ENCODE measurements around the gene SYT13. TPM values are rescaled to one million over a fixed set of nuclear protein-coding genes. Genes with fewer than 3 reads are reported as not detected.

The SYT13 gene
- total and polyA plus RNA-seq, 2 experiments from 2014 or later, result 1.7 to 11.5 TPM

DNA sequence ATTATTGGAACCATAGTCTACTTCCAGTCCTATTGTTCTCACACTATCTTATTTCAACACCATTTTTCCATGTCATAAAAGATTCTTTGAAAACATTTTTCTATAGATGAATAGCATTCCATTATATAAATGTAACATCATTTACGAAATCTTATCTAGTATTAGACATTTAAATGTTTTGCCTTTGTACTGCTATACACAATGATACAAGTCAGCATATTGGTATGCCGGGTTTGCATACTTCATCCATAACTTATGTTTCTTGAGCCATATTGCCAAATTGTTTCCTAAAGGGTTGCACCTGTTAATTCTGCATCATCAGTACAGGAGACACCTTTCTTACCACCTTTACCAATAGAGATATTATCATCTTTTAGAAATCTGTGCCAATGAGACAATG is 68.2 kb downstream of the SYT13 start:
- no peaks in the 10 kb centered on the region for H3K4me1 ChIP-seq (ENCODE audit: insufficient read depth)
- no peaks in the 10 kb centered on the region for H3K36me3 ChIP-seq (replicated peaks; ENCODE audit: insufficient read depth, low read depth)
- H3K27me3 ChIP-seq, result no peaks in the 10 kb centered on the region
- no peaks in the 10 kb centered on the region for H3K9me2 ChIP-seq (replicated peaks; ENCODE audit: insufficient read depth)
- no peaks in the 10 kb centered on the region for H3K9me3 ChIP-seq (ENCODE audit: low read depth)
- DNase-seq (ENCODE audit: low spot score), result no peak
- no peak overlapping the region for H3K27ac ChIP-seq
- no peaks in the 10 kb centered on the region for H4K20me1 ChIP-seq (ENCODE audit: insufficient read depth, poor library complexity, severe bottlenecking)
- WGBS (ENCODE audit: low lambda C conversion rate, missing lambda C conversion rate), result 86% methylated on average over 2 of the region's 2 CpGs
- H3K4me2 ChIP-seq, result no peak overlapping the region
- H3K79me2 ChIP-seq, result no peaks in the 10 kb centered on the region
- no peak overlapping the region for H3K4me3 ChIP-seq
- TF ChIP-seq EZH2 (IDR thresholded peaks at IDR 0.05; ENCODE audit: borderline replicate concordance) (no peak), EZH2phosphoT487 (IDR thresholded peaks at IDR 0.05; ENCODE audit: low read depth, severe bottlenecking, unreplicated experiment) (no peak)
- TF ChIP-seq, protein P1, sequence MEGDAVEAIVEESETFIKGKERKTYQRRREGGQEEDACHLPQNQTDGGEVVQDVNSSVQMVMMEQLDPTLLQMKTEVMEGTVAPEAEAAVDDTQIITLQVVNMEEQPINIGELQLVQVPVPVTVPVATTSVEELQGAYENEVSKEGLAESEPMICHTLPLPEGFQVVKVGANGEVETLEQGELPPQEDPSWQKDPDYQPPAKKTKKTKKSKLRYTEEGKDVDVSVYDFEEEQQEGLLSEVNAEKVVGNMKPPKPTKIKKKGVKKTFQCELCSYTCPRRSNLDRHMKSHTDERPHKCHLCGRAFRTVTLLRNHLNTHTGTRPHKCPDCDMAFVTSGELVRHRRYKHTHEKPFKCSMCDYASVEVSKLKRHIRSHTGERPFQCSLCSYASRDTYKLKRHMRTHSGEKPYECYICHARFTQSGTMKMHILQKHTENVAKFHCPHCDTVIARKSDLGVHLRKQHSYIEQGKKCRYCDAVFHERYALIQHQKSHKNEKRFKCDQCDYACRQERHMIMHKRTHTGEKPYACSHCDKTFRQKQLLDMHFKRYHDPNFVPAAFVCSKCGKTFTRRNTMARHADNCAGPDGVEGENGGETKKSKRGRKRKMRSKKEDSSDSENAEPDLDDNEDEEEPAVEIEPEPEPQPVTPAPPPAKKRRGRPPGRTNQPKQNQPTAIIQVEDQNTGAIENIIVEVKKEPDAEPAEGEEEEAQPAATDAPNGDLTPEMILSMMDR (IDR thresholded peaks at IDR 0.05; ENCODE audit: poor library complexity), result no peak
- no peak overlapping the region for H2AFZ ChIP-seq

DNA sequence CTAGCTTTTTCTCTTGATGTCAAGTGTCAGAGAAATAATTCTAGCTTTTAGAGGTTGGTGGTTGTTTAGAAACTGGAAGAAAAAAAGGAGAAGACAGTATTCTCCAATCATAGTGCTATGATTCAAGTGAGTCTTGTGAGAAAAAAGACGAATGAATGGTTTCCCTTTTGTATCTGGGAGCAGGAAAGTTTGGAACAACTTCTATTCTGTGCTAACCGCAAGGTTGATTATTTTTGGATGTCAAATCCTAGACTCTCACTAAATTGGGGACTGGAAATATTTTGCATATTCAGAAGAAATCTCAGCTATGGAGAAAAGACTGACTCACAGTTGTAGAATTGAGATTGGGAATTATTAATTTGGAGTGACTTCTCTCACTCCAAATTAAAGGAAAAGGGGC is 69.2 kb downstream of the SYT13 start:
- TF ChIP-seq EZH2phosphoT487 (IDR thresholded peaks at IDR 0.05; ENCODE audit: low read depth, severe bottlenecking, unreplicated experiment) (no peak), EZH2 (IDR thresholded peaks at IDR 0.05; ENCODE audit: borderline replicate concordance) (no peak)
- TF ChIP-seq, protein P1 (IDR thresholded peaks at IDR 0.05; ENCODE audit: poor library complexity), result no peak
- Histone ChIP-seq H3K36me3 (replicated peaks; ENCODE audit: insufficient read depth, low read depth) (no peaks in the 10 kb centered on the region), H4K20me1 (ENCODE audit: insufficient read depth, poor library complexity, severe bottlenecking) (no peaks in the 10 kb centered on the region), H2AFZ (no peak overlapping the region), H3K27ac (no peak overlapping the region), H3K4me2 (no peak overlapping the region), H3K4me3 (no peak overlapping the region), H3K27me3 (no peaks in the 10 kb centered on the region), H3K79me2 (no peaks in the 10 kb centered on the region), H3K9me3 (ENCODE audit: low read depth) (no peaks in the 10 kb centered on the region), H3K4me1 (ENCODE audit: insufficient read depth) (no peaks in the 10 kb centered on the region), H3K9me2 (replicated peaks; ENCODE audit: insufficient read depth) (no peaks in the 10 kb centered on the region)
- DNase-seq (ENCODE audit: low spot score), result no peak
- WGBS (ENCODE audit: low lambda C conversion rate, missing lambda C conversion rate), result 93% methylated on average over 2 of the region's 2 CpGs

DNA sequence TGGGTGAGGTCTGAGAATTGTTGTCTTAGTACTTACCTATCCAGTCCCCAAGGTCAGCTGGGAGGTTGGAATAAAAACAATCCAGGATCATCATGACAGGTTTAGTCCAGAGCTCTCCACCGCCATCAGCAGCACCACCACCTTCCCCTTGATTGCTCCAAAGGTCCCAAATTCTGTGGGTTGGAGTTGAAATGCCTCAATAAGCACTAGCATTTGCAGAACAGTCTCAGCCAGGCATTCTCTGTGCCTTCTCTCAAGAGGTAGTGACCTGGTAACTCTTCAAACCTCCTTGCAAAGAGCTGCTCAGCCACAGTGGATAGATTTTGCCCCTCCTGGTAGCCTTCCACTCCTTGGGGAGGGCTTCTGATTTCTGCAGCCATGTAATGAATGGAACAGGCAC is 70.1 kb downstream of the SYT13 start:
- H3K4me3 ChIP-seq, result no peak overlapping the region
- 83% methylated on average over 1 of the region's 1 CpG for WGBS (ENCODE audit: low lambda C conversion rate, missing lambda C conversion rate)
- no peaks in the 10 kb centered on the region for H3K9me3 ChIP-seq (ENCODE audit: low read depth)
- H3K4me1 ChIP-seq (ENCODE audit: insufficient read depth), result peaks cover 2% of the 10 kb centered on the region
- no peak overlapping the region for H2AFZ ChIP-seq
- H3K9me2 ChIP-seq (replicated peaks; ENCODE audit: insufficient read depth), result no peaks in the 10 kb centered on the region
- TF ChIP-seq EZH2phosphoT487 (IDR thresholded peaks at IDR 0.05; ENCODE audit: low read depth, severe bottlenecking, unreplicated experiment), result no peak
- TF ChIP-seq EZH2 (IDR thresholded peaks at IDR 0.05; ENCODE audit: borderline replicate concordance), result no peak
- TF ChIP-seq, protein P1 (IDR thresholded peaks at IDR 0.05; ENCODE audit: poor library complexity), result no peak
- DNase-seq (ENCODE audit: low spot score), result no peak
- H3K27me3 ChIP-seq, result no peaks in the 10 kb centered on the region
- no peaks in the 10 kb centered on the region for H3K79me2 ChIP-seq
- no peaks in the 10 kb centered on the region for H3K36me3 ChIP-seq (replicated peaks; ENCODE audit: insufficient read depth, low read depth)
- H3K27ac ChIP-seq, result no peak overlapping the region
- H3K4me2 ChIP-seq, result no peak overlapping the region
- H4K20me1 ChIP-seq (ENCODE audit: insufficient read depth, poor library complexity, severe bottlenecking), result no peaks in the 10 kb centered on the region
